T-helper 1 cell treated with Interleukin-12 subunit alpha and Interleukin-12 subunit beta and Interleukin-4 antibody, amounts not matched to agents 30 ng/mL and 1 ng/mL, for 36 hours (primary cell): ENCODE measurements around the gene P2RX1. TPM values are rescaled to one million over a fixed set of nuclear protein-coding genes. Genes with fewer than 3 reads are reported as not detected.
"Not testable (repeated sequence)": the region's sequence is repeated elsewhere in the genome, so short reads cannot be mapped to it uniquely, and the experiment has no call there.

Experiments
- intact Hi-C: fragments of 100-400 bp; cut with micrococcal nuclease; formaldehyde crosslinking; loops from one replicate; pipeline ENCODE4 v1.15.1; 2024
- total RNA-seq: library from RNA; stranded (reverse); gene quantifications from 2 replicates; pipeline ENCODE4 v1.2.3, GENCODE V29; 2022

The P2RX1 gene
- total RNA-seq, 1 donor from 2014 or later, result 0.32 TPM

GRCh38 chr17:3953542-3953941 is 37.3 kb upstream of the P2RX1 start:
- intact Hi-C loops, result no loop called here

GRCh38 chr17:3952186-3952585 is 35.9 kb upstream of the P2RX1 start:
- intact Hi-C loops, result no loop called here

GRCh38 chr17:3951420-3951819 is 35.2 kb upstream of the P2RX1 start:
- intact Hi-C loops, result no loop called here

DNA sequence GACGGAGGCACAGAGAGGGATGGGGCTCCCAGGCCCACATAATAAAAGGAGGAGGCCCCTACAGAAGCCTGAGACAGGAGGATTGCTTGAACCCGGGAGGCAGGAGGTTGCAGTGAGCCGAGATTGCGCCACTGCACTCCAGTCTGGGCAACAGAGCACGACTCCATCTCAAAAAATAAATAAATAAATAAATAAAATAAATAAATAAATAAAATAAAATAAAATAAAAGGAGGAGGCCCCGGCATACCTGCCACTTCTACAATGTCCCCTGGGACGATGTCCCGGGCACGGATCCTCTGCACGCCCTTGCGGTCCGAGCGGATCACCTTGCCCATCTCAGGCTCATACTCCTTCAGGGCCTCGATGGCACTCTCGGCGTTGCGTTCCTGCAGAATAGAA is 34.7 kb upstream of the P2RX1 start:
- intact Hi-C loops, result no loop called here

DNA sequence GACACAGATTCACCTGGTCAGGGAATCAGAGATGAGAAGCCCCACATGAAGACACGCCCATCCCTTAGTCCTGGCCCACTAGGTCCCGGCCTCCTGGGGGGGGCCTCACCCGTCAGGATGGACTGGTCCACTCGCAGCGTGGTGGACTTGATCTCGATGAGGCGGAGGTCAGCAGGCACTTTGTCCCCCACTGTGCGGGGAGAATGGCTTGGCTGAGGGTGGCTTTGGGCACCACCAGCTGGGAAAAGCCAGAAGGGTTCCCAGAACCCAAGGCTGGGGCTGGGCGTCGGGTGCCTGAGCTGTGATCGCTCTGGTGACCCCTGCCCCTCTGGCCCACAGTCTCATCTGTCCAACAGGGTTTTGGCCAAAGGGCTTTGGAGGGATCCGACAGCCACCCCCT is 34.3 kb upstream of the P2RX1 start:
- intact Hi-C loops, result no loop called here

DNA sequence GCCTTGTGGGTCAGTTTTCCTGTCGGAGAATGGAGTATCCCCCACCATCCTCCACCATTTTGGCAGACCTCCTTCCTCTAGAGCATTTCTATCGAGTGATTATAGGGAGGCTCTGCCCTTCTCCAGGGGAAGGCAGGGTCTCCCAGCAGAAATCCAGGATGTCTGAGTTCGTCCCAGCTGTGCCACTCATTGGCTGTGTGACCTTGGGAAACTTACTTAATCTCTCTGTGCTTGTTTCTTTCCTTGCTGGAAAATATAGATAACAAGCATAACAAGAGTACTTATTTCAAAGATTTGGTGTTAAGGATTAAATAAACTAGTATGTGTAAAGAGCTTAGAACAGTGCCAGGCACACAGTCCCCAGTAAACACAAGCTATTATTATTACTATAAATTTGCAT is 33.2 kb upstream of the P2RX1 start:
- intact Hi-C loops, result no loop called here

- intact Hi-C loops, result not testable (repeated sequence)
These were observed 32.3 kb upstream of the P2RX1 start for GRCh38 chr17:3948551-3948950.

GRCh38 chr17:3947318-3947810 is 31.1 kb upstream of the P2RX1 start:
- intact Hi-C loops, result no loop called here

DNA sequence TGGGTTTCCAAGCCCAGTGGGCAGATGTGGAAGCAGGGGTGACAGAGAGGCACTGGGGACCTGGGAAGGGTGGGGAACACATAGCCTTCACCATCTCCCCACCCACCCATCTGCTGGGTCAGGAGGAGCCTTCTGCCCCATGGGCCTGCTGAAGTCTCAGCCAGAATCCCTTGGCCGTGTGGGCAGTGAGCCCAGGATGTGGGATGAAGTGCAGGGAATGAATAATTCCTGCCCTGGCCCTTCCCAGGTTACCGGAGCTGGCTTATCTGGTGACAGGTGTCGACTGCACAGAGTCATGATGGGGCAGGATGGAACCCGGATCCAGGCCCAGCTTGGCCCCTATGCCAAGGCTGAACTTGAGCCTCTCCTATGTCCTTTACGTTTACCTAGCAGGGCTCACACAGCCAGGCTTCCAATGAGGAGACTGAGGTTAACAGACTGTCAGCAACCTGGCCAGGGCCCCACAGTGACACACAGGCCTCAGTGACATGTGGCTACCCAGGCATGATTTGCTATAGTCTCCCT is 30.5 kb upstream of the P2RX1 start:
- intact Hi-C loops, result no loop called here

DNA sequence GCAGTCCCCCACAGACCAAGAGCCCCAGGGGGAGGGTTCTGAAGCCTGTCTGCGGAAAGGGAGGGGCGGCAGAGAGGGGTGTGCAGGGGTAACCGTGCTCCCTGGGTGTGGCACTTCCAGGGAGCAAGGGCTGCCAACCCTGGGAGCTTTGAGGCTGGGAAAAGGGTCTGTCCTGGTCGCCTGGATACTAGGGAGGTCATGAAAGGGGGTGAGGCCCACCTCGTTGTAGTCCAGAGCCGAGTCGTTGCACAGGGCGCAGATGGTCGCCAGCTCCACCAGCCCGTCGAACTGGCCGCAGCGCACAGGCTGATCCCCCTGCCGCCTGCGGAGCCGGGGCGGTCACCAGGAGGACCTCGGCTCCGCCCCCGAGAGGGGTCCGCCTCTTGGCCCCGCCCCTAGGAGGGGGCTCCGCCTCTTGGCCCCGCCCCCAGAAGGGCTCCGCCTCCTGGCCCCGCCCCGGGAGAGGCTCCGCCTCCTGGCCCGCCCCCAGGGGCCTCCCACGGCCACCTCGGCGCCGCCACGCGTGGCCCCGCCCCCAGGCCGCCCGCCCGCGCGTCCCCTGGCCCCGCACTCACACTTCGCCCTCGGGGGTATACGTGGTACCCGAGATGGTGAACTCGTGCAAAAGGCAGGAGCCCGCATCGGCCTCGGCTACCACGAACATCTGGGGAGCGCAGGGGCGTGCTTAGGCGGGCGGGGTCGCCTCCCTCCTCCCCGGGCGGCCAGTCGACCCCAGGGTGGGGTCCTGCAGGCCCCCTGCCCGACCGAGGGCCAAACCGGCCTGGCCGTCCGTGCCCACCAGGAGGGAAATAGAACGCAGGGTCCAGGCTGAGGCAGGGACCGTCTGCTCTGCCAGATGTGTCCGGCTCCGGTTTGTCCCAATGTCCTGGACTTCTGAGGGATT is 28.5 kb upstream of the P2RX1 start:
- intact Hi-C loops, result loop anchor here (1.0 kb wide), 1 partner anchor 21 kb away; no protein-coding TSS in a partner anchor

GRCh38 chr17:3943240-3943891 is 27.1 kb upstream of the P2RX1 start:
- intact Hi-C loops, result no loop called here

DNA sequence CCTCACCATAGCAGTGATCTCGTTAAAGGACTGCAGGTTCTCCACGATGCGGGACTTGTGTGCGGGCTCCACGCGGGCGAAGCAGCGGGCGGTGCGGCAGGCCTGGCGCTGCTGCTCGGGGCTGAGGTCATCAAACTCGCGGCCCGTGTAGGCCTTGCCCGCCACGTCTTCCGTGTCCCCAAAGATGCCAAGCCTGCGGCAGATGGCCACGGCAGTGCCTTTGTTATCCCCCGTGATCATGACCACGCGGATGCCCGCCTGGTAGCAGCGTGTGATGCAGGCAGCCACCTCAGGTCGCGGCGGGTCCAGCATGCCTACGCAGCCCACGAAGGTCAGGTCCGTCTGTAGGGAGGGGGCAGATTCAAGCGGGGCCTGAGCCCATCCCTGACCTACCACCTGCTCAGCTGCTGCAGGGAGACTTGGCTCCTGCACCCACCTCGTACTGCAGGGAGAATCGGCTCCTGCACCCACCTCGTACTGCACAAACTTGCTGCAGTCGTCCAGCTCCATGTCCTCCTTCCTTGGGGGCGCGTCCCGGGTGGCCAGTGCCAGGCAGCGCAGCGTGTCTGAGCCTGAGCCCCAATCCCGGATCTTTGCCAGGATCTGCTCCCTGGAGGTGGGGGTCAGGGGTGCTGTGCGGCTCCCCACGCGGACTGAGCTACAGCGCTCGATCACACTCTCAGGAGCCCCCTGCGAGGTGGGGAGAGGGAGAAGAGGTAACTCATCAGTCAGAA is 24.9 kb upstream of the P2RX1 start:
- intact Hi-C loops, result no loop called here

GRCh38 chr17:3937359-3937758 is 21.1 kb upstream of the P2RX1 start:
- intact Hi-C loops, result no loop called here

GRCh38 chr17:3935825-3936355 is 19.6 kb upstream of the P2RX1 start:
- intact Hi-C loops, result loop anchor here (1.0 kb wide), 1 partner anchor 68 kb away; no protein-coding TSS in a partner anchor

DNA sequence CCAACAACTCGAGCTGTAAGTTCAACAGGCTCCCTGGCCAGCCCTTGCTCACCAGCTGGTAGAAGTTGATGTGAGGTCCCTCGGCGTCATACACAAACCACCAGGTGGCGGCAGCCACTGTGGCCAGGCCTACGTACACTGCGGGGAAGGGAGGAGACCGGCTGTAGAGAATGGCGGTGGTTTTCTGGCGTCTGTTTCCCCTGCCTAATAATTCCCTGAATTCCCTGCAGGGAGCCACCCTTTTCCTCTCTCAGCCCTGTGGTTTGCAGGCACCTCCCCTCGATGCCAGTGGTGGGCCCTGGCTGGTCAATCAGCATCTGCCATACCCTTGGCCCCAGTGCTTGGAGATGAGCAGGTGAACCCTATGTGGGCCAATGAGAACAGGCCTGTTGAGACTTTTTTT is 18.9 kb upstream of the P2RX1 start:
- intact Hi-C loops, result loop anchor here (1.0 kb wide), 1 partner anchor 69 kb away; no protein-coding TSS in a partner anchor

DNA sequence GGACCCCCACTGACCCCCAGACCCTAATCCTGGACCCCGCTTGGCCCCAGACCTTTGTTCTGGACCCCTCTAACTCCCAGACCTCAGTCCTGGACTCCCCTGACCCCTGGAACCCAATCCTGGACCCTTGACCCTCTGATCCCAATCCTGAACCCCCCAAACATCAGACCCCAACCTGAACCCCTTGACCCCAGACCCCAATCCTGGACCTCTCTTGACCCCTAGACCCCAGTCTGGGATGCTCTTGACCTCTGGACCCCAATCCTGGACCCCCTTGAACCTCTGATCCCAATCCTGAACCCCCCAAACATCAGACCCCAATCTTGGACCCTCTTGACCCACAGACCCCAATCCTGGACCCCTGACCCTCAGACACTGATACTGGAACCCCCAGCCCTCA is 13.5 kb upstream of the P2RX1 start:
- intact Hi-C loops, result no loop called here

DNA sequence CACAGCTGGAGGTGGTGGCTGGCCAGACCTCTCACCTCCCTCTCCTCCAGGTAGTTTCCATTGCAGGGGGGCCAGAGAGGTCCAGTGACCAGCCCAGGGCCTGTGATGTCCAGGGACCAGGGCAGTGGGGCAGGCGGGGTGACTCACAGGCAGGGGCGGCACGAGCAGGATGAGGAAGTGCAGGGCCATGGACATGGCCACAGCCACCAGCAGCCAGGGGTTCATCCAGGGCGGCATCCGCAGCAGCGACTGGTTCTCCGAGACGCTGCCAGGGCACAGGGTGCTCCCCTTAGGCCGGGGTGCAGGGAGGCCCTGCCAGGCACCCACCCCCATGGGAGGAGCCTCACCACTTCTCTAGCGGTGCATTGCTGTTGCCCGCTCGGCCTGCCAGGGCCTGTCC is 12.9 kb upstream of the P2RX1 start:
- intact Hi-C loops, result no loop called here

DNA sequence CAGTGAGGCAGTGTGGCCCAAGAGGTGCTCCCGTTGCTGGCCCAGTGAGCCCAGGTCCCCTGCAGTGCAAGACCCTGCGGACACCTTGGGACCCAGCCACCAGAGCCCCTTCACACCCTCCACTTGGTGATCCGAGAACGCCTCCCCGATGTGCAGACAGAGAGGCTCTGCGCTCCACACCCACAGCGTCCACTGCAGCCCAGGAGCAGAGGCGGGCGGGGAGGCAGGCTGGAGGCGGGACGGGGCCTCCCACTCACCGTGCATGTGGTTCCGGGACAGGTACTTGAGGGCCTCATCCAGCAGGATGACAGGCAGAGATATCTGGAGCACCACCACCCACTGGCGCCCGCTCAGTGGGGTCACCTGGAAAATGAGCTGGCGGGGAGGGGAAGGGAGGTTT is 12.1 kb upstream of the P2RX1 start:
- intact Hi-C loops, result no loop called here

DNA sequence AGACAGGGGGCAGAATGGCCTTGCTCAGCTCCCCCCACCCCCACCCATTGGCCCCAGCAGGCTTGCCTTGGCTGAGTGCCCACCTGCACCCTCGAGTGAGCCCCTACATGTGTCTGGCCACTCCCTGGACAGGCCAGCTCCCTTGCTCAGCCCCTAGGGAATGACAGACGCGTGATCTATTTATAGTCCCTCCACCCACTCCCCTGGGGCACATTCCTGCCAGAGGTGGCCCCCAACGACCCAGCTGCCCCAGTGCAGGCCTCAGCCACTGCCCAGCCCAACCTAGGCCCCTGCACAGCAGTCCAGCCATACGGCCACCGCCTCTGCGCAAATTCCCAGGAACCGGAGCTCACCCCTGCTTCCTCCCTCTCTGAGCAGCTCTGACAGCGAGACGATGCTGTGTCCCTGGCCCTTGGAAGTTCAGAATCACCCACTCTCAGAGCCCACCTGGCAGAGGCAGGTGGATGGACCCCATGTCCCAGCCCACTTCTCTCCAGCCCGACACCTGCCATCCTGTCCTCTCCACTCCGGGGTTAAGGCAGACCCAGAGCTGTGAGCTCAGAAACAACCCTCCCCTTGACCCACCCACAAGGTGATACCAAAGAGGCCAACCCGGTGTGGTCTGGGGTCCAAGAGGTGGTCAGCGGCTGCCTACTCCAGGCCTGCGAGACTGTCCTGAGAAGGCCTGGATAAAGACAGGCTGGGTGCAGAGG is 11.5 kb upstream of the P2RX1 start:
- intact Hi-C loops, result no loop called here

- intact Hi-C loops, result no loop called here
These were observed 10.8 kb upstream of the P2RX1 start for GRCh38 chr17:3926860-3927627.
